Measurements from ENCODE around the gene NFE2L1.
A peak's percentile ranks its signal among the peaks of the same experiment; 100 is the strongest.

NFE2L1 gene

DNA sequence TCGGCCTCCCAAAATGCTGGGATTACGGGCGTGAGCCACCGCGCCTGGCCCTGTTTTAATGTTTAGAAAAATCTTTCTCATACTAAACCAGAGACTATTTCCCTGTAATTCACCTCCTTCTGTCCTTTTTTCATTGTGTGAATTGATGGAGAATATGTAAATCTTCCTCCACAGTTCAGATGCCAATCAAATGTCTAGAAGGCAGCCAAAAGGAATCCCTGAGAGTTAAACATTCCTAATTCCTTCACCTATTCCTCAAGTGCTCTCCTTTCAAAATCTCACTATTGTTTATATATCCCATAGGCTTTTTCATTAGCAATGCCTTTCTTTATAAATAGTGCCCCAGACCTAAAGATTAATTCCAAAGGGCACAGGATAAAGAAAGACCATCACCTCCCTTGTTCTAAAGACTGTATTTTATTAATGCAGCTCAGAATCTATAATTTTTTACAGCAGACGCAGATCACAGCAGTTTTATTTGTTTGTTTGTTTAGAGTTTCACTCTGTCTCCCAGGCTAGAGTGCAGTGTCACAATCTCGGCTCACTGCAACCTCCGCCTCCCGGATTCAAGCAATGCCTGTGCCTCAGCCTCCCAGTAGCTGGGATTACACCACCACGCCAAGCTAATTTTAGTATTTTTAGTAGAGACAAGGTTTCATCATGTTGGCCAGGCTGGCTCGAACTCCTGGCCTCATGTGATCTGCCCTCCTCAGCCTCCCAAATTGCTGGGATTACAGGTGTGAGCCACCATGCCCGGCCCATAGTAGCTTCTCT lies 41.0 kb upstream of the NFE2L1 start:
- TF ChIP-seq, protein P1, sequence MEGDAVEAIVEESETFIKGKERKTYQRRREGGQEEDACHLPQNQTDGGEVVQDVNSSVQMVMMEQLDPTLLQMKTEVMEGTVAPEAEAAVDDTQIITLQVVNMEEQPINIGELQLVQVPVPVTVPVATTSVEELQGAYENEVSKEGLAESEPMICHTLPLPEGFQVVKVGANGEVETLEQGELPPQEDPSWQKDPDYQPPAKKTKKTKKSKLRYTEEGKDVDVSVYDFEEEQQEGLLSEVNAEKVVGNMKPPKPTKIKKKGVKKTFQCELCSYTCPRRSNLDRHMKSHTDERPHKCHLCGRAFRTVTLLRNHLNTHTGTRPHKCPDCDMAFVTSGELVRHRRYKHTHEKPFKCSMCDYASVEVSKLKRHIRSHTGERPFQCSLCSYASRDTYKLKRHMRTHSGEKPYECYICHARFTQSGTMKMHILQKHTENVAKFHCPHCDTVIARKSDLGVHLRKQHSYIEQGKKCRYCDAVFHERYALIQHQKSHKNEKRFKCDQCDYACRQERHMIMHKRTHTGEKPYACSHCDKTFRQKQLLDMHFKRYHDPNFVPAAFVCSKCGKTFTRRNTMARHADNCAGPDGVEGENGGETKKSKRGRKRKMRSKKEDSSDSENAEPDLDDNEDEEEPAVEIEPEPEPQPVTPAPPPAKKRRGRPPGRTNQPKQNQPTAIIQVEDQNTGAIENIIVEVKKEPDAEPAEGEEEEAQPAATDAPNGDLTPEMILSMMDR (IDR thresholded peaks at IDR 0.05), result no peak
- Histone ChIP-seq H3K27me3 (ENCODE audit: control insufficient read depth, insufficient read depth, low read length) (no peaks in the 10 kb centered on the region), H3K9ac (no peak overlapping the region), H3K4me2 (ENCODE audit: low read length) (no peak overlapping the region), H2AFZ (no peak overlapping the region), H3K27ac (no peak overlapping the region), H3K4me3 (ENCODE audit: low read depth, low read length) (no peak overlapping the region), H3K4me1 (peaks cover 37% of the 10 kb centered on the region), H3K79me2 (no peaks in the 10 kb centered on the region), H3K36me3 (ENCODE audit: control insufficient read depth, insufficient read depth, low read length) (no peaks in the 10 kb centered on the region), H3K9me3 (ENCODE audit: control insufficient read depth, low read length) (no peaks in the 10 kb centered on the region)

- Histone ChIP-seq H3K79me2 (no peaks in the 10 kb centered on the region), H3K4me2 (ENCODE audit: low read length) (no peak overlapping the region), H3K27me3 (ENCODE audit: control insufficient read depth, insufficient read depth, low read length) (no peaks in the 10 kb centered on the region), H3K27ac (no peak overlapping the region), H3K36me3 (ENCODE audit: control insufficient read depth, insufficient read depth, low read length) (no peaks in the 10 kb centered on the region), H3K9me3 (ENCODE audit: control insufficient read depth, low read length) (no peaks in the 10 kb centered on the region), H2AFZ (no peak overlapping the region), H3K4me3 (ENCODE audit: low read depth, low read length) (no peak overlapping the region), H3K4me1 (peaks cover 24% of the 10 kb centered on the region), H3K9ac (no peak overlapping the region)
- TF ChIP-seq, protein P1 (IDR thresholded peaks at IDR 0.05), result no peak
Observed at GRCh38 chr17:48010193-48010592, 38.0 kb upstream of the NFE2L1 start.

DNA sequence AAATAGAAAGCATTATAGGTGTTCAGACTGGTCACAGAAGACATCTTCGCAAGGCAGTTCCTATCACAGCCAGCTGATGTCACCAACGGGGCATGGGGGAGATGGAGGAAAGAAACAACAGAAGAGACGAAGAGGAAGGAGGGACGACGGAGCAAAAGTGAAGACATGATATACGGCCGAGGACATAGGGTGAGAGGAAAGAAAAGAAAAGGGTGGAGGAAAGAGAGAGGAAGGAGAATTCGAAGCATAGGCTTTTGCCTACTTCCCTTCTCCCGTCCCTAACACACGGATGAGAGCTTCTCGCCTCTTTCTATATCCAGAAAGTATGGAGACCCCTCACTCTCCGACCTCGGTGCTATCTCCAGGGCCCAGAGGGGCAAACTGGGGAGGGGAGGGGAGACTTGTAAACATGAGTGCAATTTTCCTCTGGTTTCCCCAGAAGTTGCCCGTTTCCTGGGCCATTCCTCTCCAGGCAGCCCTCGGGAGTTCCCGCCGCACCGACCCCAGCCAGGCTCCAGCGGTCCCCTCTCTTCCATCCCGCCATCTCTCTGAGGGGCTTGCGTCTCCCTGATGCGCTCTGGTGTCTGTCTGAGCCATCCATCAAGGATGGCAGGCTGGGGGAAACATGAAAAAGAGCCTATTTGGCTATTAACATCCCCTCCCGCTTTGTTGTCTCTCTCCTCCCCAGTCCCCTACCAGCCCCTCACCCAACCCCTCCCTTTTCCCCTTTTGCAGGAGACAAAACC lies 36.6 kb upstream of the NFE2L1 start:
- no peaks in the 10 kb centered on the region for H3K9me3 ChIP-seq (ENCODE audit: control insufficient read depth, low read length)
- H3K27me3 ChIP-seq (ENCODE audit: control insufficient read depth, insufficient read depth, low read length), result no peaks in the 10 kb centered on the region
- H3K27ac ChIP-seq, result no peak overlapping the region
- no peak overlapping the region for H3K9ac ChIP-seq
- TF ChIP-seq, protein P1 (IDR thresholded peaks at IDR 0.05), result peak; percentile 41
- H2AFZ ChIP-seq, result peak overlapping the region; percentile 92
- H3K4me3 ChIP-seq (ENCODE audit: low read depth, low read length), result no peak overlapping the region
- peaks cover 19% of the 10 kb centered on the region for H3K4me1 ChIP-seq
- H3K79me2 ChIP-seq, result no peaks in the 10 kb centered on the region
- no peaks in the 10 kb centered on the region for H3K36me3 ChIP-seq (ENCODE audit: control insufficient read depth, insufficient read depth, low read length)
- peak overlapping the region; percentile 64 for H3K4me2 ChIP-seq (ENCODE audit: low read length)

- Histone ChIP-seq H3K9me3 (ENCODE audit: control insufficient read depth, low read length) (no peaks in the 10 kb centered on the region), H3K27ac (no peak overlapping the region), H3K27me3 (ENCODE audit: control insufficient read depth, insufficient read depth, low read length) (no peaks in the 10 kb centered on the region)
Observed at GRCh38 chr17:48012151-48012520, 36.0 kb upstream of the NFE2L1 start.

More at GRCh38 chr17:48012151-48012520, 36.0 kb upstream of the NFE2L1 start:
- H3K79me2 ChIP-seq, result no peaks in the 10 kb centered on the region
- H3K9ac ChIP-seq, result no peak overlapping the region
- H3K4me1 ChIP-seq, result peaks cover 19% of the 10 kb centered on the region
- TF ChIP-seq, protein P1 (IDR thresholded peaks at IDR 0.05), result no peak
- H3K4me3 ChIP-seq (ENCODE audit: low read depth, low read length), result no peak overlapping the region
- H3K4me2 ChIP-seq (ENCODE audit: low read length), result peak overlapping the region; percentile 64
- peak overlapping the region; percentile 92 for H2AFZ ChIP-seq
- no peaks in the 10 kb centered on the region for H3K36me3 ChIP-seq (ENCODE audit: control insufficient read depth, insufficient read depth, low read length)
